BLaER1 treated with 17β-estradiol and CSF1 and Interleukin-3, amounts not matched to agents 10 nM and 100 nM (cell line): ENCODE measurements around the gene TAGLN2.
A peak's percentile ranks its signal among the peaks of the same experiment; 100 is the strongest.

Experiments used
- H3K27ac ChIP-seq, 11 experiments: shearing (Covaris generic); formaldehyde crosslinking; 2 replicates each; pipeline ENCODE4 v1.8.1; 2022
- H3K27me3 ChIP-seq, 11 experiments: shearing (Covaris generic); formaldehyde crosslinking; 2 replicates each; pipeline ENCODE4 v1.8.1; 2022
- H3K36me3 ChIP-seq, 11 experiments: shearing (Covaris generic); formaldehyde crosslinking; 2 replicates each; pipeline ENCODE4 v1.8.1; 2022
- H3K4me1 ChIP-seq, 10 experiments: shearing (Covaris generic); formaldehyde crosslinking; 2 replicates each; pipeline ENCODE4 v1.8.1; 2022
- H3K4me2 ChIP-seq, 11 experiments: shearing (Covaris generic); formaldehyde crosslinking; 2 replicates each; pipeline ENCODE4 v1.8.1; 2022
- H3K4me3 ChIP-seq, 10 experiments: shearing (Covaris generic); formaldehyde crosslinking; 2 replicates each; pipeline ENCODE4 v1.8.1; 2022
- H3K9ac ChIP-seq, 11 experiments: shearing (Covaris generic); formaldehyde crosslinking; 2 replicates each; pipeline ENCODE4 v1.8.1; 2022
- H3K9me3 ChIP-seq, 11 experiments: shearing (Covaris generic); formaldehyde crosslinking; replicated peaks in 1 of 11; 2 replicates each; pipeline ENCODE4 v1.8.1; 2022
- H4K20me1 ChIP-seq, 11 experiments: shearing (Covaris generic); formaldehyde crosslinking; 2 replicates each; pipeline ENCODE4 v1.8.1; 2022
- Cebpa-rat ChIP-seq, 11 experiments: shearing (Covaris generic); IDR thresholded peaks; 2 replicates each; pipeline ENCODE4 v1.8.1; 2022

Gene TAGLN2

GRCh38 chr1:159951551-159951950 is 26.2 kb upstream of the TAGLN2 start:
- H3K9ac ChIP-seq = no peak overlapping the region
- no peak for TF ChIP-seq Cebpa-rat (IDR thresholded peaks at IDR 0.05)

GRCh38 chr1:159951016-159951415 is 25.7 kb upstream of the TAGLN2 start:
- no peak overlapping the region for H3K9ac ChIP-seq

More at GRCh38 chr1:159951551-159951950, 26.2 kb upstream of the TAGLN2 start:
- Histone ChIP-seq H3K4me2 (no peak overlapping the region), H3K36me3 (no peaks in the 10 kb centered on the region), H4K20me1 (no peaks in the 10 kb centered on the region), H3K4me1 (peaks cover 0 to 32% (median 8%) of the 10 kb centered on the region in 10 experiments; a peak in 13 of 20 replicates), H3K9me3 (no peaks in the 10 kb centered on the region), H3K27me3 (no peaks in the 10 kb centered on the region), H3K4me3 (no peak overlapping the region), H3K27ac (no peak overlapping the region)

GRCh38 chr1:159949981-159950381 is 24.7 kb upstream of the TAGLN2 start:
- TF ChIP-seq Cebpa-rat (IDR thresholded peaks at IDR 0.05) = no peak
- H3K27me3 ChIP-seq = peaks cover 0 to 16% (median 0%) of the 10 kb centered on the region in 11 experiments; a peak in 5 of 22 replicates
- no peaks in the 10 kb centered on the region for H4K20me1 ChIP-seq
- no peak overlapping the region for H3K27ac ChIP-seq
- H3K4me3 ChIP-seq = no peak overlapping the region
- no peaks in the 10 kb centered on the region for H3K9me3 ChIP-seq
- peak overlapping the region in 5 of 11 experiments; percentile 16 to 54 (median 38); a peak in 8 of 22 replicates for H3K4me2 ChIP-seq
- peaks cover 9 to 42% (median 18%) of the 10 kb centered on the region in 10 experiments for H3K4me1 ChIP-seq
- H3K9ac ChIP-seq = no peak overlapping the region
- H3K36me3 ChIP-seq = no peaks in the 10 kb centered on the region

More at GRCh38 chr1:159951016-159951415, 25.7 kb upstream of the TAGLN2 start:
- H3K4me1 ChIP-seq = peaks cover 2 to 32% (median 11%) of the 10 kb centered on the region in 10 experiments; a peak in 18 of 20 replicates
- peaks cover 0 to 5% (median 0%) of the 10 kb centered on the region in 11 experiments; a peak in 5 of 22 replicates for H3K27me3 ChIP-seq
- no peak overlapping the region for H3K27ac ChIP-seq
- no peaks in the 10 kb centered on the region for H4K20me1 ChIP-seq
- no peak overlapping the region for H3K4me2 ChIP-seq
- no peaks in the 10 kb centered on the region for H3K9me3 ChIP-seq
- H3K36me3 ChIP-seq = no peaks in the 10 kb centered on the region
- H3K4me3 ChIP-seq = no peak overlapping the region
- TF ChIP-seq Cebpa-rat (IDR thresholded peaks at IDR 0.05) = no peak

GRCh38 chr1:159949123-159949522 is 23.8 kb upstream of the TAGLN2 start:
- Histone ChIP-seq H3K4me3 (no peak overlapping the region), H3K36me3 (no peaks in the 10 kb centered on the region), H3K27me3 (peaks cover 0 to 24% (median 0%) of the 10 kb centered on the region in 11 experiments; a peak in 5 of 22 replicates), H4K20me1 (no peaks in the 10 kb centered on the region), H3K9ac (no peak overlapping the region), H3K4me1 (peaks cover 17 to 44% (median 25%) of the 10 kb centered on the region in 10 experiments), H3K4me2 (no peak overlapping the region; a peak in 1 of 22 replicates), H3K9me3 (no peaks in the 10 kb centered on the region), H3K27ac (no peak overlapping the region)
- no peak for TF ChIP-seq Cebpa-rat (IDR thresholded peaks at IDR 0.05)

GRCh38 chr1:159947942-159948341 is 22.6 kb upstream of the TAGLN2 start:
- no peak overlapping the region for H3K4me3 ChIP-seq
- no peaks in the 10 kb centered on the region for H4K20me1 ChIP-seq
- no peak overlapping the region for H3K27ac ChIP-seq
- no peaks in the 10 kb centered on the region for H3K36me3 ChIP-seq
- no peaks in the 10 kb centered on the region for H3K9me3 ChIP-seq
- TF ChIP-seq Cebpa-rat (IDR thresholded peaks at IDR 0.05) = no peak
- H3K4me2 ChIP-seq = no peak overlapping the region
- peaks cover 25 to 34% (median 31%) of the 10 kb centered on the region in 10 experiments for H3K4me1 ChIP-seq
- H3K9ac ChIP-seq = no peak overlapping the region
- peaks cover 0 to 25% (median 0%) of the 10 kb centered on the region in 11 experiments; a peak in 5 of 22 replicates for H3K27me3 ChIP-seq

GRCh38 chr1:159946242-159947187 is 21.2 kb upstream of the TAGLN2 start:
- Histone ChIP-seq H3K4me2 (peak overlapping the region; percentile 82 to 100 (median 96)), H3K27me3 (peaks cover 0 to 25% (median 0%) of the 10 kb centered on the region in 11 experiments; a peak in 5 of 22 replicates), H3K36me3 (no peaks in the 10 kb centered on the region), H3K9ac (peak overlapping the region in 6 of 11 experiments; percentile 66 to 78 (median 75); a peak in 11 of 22 replicates), H3K9me3 (no peaks in the 10 kb centered on the region), H3K4me1 (peaks cover 30 to 46% (median 42%) of the 10 kb centered on the region in 10 experiments), H3K4me3 (peak overlapping the region in 8 of 10 experiments; percentile 57 to 72 (median 62); a peak in 15 of 20 replicates), H3K27ac (peak overlapping the region in 2 of 11 experiments; percentile 55 to 67; a peak in 4 of 22 replicates), H4K20me1 (no peaks in the 10 kb centered on the region)
- no peak for TF ChIP-seq Cebpa-rat (IDR thresholded peaks at IDR 0.05)

GRCh38 chr1:159945483-159946241 is 20.4 kb upstream of the TAGLN2 start, which contains the start of gene IGSF9:
Gene IGSF9 (minus strand): TSS chr1:159945613. CDS start chr1:159943454, 2,159 bp downstream.
- Histone ChIP-seq H3K9me3 (no peaks in the 10 kb centered on the region), H3K4me3 (peak within 1 kb of the TSS; percentile 47 to 72 (median 61)), H4K20me1 (no peaks in the 10 kb centered on the region), H3K27me3 (peaks cover 0 to 25% (median 0%) of the 10 kb centered on the region in 11 experiments; a peak in 5 of 22 replicates), H3K27ac (peak within 1 kb of the TSS in 8 of 11 experiments; percentile 33 to 67 (median 51); a peak in 10 of 22 replicates), H3K9ac (peak within 1 kb of the TSS; percentile 25 to 78 (median 68); a peak in 21 of 22 replicates), H3K4me2 (peak within 1 kb of the TSS; percentile 82 to 100 (median 96)), H3K36me3 (no peaks in the 10 kb centered on the region), H3K4me1 (peaks cover 34 to 55% (median 51%) of the 10 kb centered on the region in 10 experiments)
- TF ChIP-seq Cebpa-rat (IDR thresholded peaks at IDR 0.05) = no peak

- Histone ChIP-seq H3K27ac (no peak overlapping the region; a peak in 1 of 22 replicates), H3K9me3 (no peaks in the 10 kb centered on the region), H4K20me1 (no peaks in the 10 kb centered on the region), H3K9ac (peak overlapping the region; percentile 25 to 78 (median 68); a peak in 18 of 22 replicates), H3K4me2 (peak overlapping the region; percentile 82 to 100 (median 96)), H3K4me3 (peak overlapping the region; percentile 47 to 72 (median 61)), H3K36me3 (no peaks in the 10 kb centered on the region), H3K27me3 (peaks cover 0 to 25% (median 0%) of the 10 kb centered on the region in 11 experiments; a peak in 5 of 22 replicates), H3K4me1 (peaks cover 26 to 63% (median 57%) of the 10 kb centered on the region in 10 experiments)
- TF ChIP-seq Cebpa-rat (IDR thresholded peaks at IDR 0.05) = no peak
These were observed 19.5 kb upstream of the TAGLN2 start for GRCh38 chr1:159944623-159945455.
